Activated CD8-positive, alpha-beta memory T cell treated with anti-CD3 and anti-CD28 coated beads for 48 hours (primary cell): ENCODE measurements around the gene DGKG.

Source experiments
- DNase-seq, 3 experiments: peaks; one replicate each; pipeline ENCODE4 v3.0.0-alpha.2; 2020; ENCODE audit warnings: low read depth in 2 of 3, low spot score in 2 of 3

DGKG gene

GRCh38 chr3:186151077-186151971, 210.7 kb downstream of the DGKG start:
- DNase-seq, result no peak

- no peak for DNase-seq
Observed at GRCh38 chr3:186150041-186150830, 211.8 kb downstream of the DGKG start.

GRCh38 chr3:186149319-186149960, 212.6 kb downstream of the DGKG start:
- DNase-seq, result no peak

- no peak for DNase-seq
Observed at GRCh38 chr3:186144257-186144656, 217.8 kb downstream of the DGKG start.

- DNase-seq, result no peak
Observed at GRCh38 chr3:186143250-186143649, 218.8 kb downstream of the DGKG start.

- DNase-seq, result no peak
Observed at GRCh38 chr3:186142393-186142932, 219.6 kb downstream of the DGKG start.

- DNase-seq, result no peak
Observed at GRCh38 chr3:186141790-186142189, 220.2 kb downstream of the DGKG start.

- no peak for DNase-seq
Observed at GRCh38 chr3:186138272-186138981, 223.6 kb downstream of the DGKG start.

- no peak for DNase-seq
Observed at GRCh38 chr3:186137051-186137685, 224.9 kb downstream of the DGKG start.

- no peak for DNase-seq
Observed at GRCh38 chr3:186133980-186134379, 228.1 kb downstream of the DGKG start.

- no peak for DNase-seq
Observed at GRCh38 chr3:186132487-186132886, 229.5 kb downstream of the DGKG start.

- no peak for DNase-seq
Observed at GRCh38 chr3:186129206-186129605, 232.8 kb downstream of the DGKG start.

GRCh38 chr3:186128158-186128557, 233.9 kb downstream of the DGKG start:
- no peak for DNase-seq

GRCh38 chr3:186127463-186127862, 234.6 kb downstream of the DGKG start:
- no peak for DNase-seq

- DNase-seq, result no peak
Observed at GRCh38 chr3:186125118-186125517, 236.9 kb downstream of the DGKG start.

- no peak for DNase-seq
Observed at GRCh38 chr3:186124592-186124991, 237.4 kb downstream of the DGKG start.

GRCh38 chr3:186123012-186123411, 239.0 kb downstream of the DGKG start:
- DNase-seq, result no peak

GRCh38 chr3:186121968-186122367, 240.1 kb downstream of the DGKG start:
- DNase-seq, result no peak

- no peak for DNase-seq
Observed at GRCh38 chr3:186121278-186121677, 240.8 kb downstream of the DGKG start.

GRCh38 chr3:186119499-186119898, 242.5 kb downstream of the DGKG start:
- DNase-seq, result no peak
